HepG2 (cell line): Measurements from ENCODE around the gene FNDC3A. TPM values are rescaled to one million over a fixed set of nuclear protein-coding genes. Genes with fewer than 3 reads are reported as not detected.
"Not testable (repeated sequence)": the region's sequence is repeated elsewhere in the genome, so short reads cannot be mapped to it uniquely, and the experiment has no call there.

Experiments
- ATAC-seq: fragments of 200-7000 bp; cut with Tn5 transposase; 3 replicates; pipeline ENCODE4 v1.9.1; 2020; ENCODE audit warnings: mild to moderate bottlenecking, moderate library complexity
- BruUV-seq: library from RNA; stranded (reverse); fragments of 400-500 nt; replicated peaks from 2 replicates; lab custom pipeline; 2021; lab: Mats Ljungman, UMichigan
- CTCF ChIA-PET: fragments of 300-600 bp; formaldehyde crosslinking; extraction: SDS; loops from one replicate; lab custom pipeline; 2021; ENCODE audit warnings: low total read pairs, inconsistent platforms, low intra/inter-chr PET ratio; lab: Yijun Ruan, JAX
- POLR2A ChIA-PET: fragments of 350-600 bp; sonication (Branson Sonifier 250); formaldehyde crosslinking; loops from one replicate; lab custom pipeline; 2020; ENCODE audit warnings: antibody characterized with exemption, inconsistent platforms; lab: Yijun Ruan, JAX
- DNase-seq: peaks from one replicate; pipeline ENCODE4 v3.0.0-alpha.2; 2015; ENCODE audit warnings: low spot score
- FAIRE-seq: peaks from 3 replicates; lab custom pipeline; 2011; peaks lifted over from hg19 to GRCh38; lab: Jason Lieb, UNC
- H2AFZ ChIP-seq: one replicate; pipeline ENCODE4 v1.6.1; 2011; ENCODE audit warnings: low read length, inconsistent platforms
- H3K27ac ChIP-seq: fragments of 300-600 bp; 3 replicates; pipeline ENCODE4 v1.8.0; 2011; ENCODE audit warnings: mixed run types, mild to moderate bottlenecking, mixed read lengths, low read length, inconsistent platforms; ENCODE audit not compliant: insufficient read depth; ENCODE audit errors: extremely low read length
- H3K27me3 ChIP-seq, 2 experiments: fragments of 200-600 bp in 1 of 2; 2 replicates in 1 of 2; 3 replicates in 1 of 2; pipeline versions ENCODE4 v1.6.0 to v1.8.0; 2011; ENCODE audit warnings: low read length in 2 of 2, mild to moderate bottlenecking in 2 of 2, moderate library complexity in 2 of 2, inconsistent platforms in 1 of 2; ENCODE audit not compliant: insufficient read depth in 2 of 2, control insufficient read depth in 1 of 2
- H3K36me3 ChIP-seq, 2 experiments: fragments of 200-600 bp in 1 of 2; replicated peaks in 1 of 2; 2 replicates in 1 of 2; 3 replicates in 1 of 2; pipeline versions ENCODE4 v1.5.1 to v1.8.0; 2011; ENCODE audit warnings: low read length in 2 of 2, inconsistent platforms in 1 of 2; ENCODE audit not compliant: insufficient read depth in 2 of 2, control insufficient read depth in 1 of 2
- H3K4me1 ChIP-seq: 2 replicates; pipeline ENCODE4 v1.5.1; 2012; ENCODE audit warnings: low read length, inconsistent platforms; ENCODE audit not compliant: insufficient read depth
- H3K4me2 ChIP-seq: 2 replicates; pipeline ENCODE4 v1.6.0; 2011; ENCODE audit warnings: low read depth, low read length, inconsistent platforms
- H3K4me3 ChIP-seq, 3 experiments: fragments of 200-600 bp in 1 of 3; sonication (generic), shearing (Covaris generic) in 1 of 3; replicated peaks in 1 of 3; 2 replicates each; pipeline ENCODE4 v1.5.1; 2011 to 2016; ENCODE audit warnings: low read length in 3 of 3, inconsistent platforms in 2 of 3, low read depth in 2 of 3, mild to moderate bottlenecking in 2 of 3, control low read depth in 1 of 3, mixed read lengths in 1 of 3; ENCODE audit not compliant: insufficient read depth in 1 of 3
- H3K79me2 ChIP-seq: one replicate; pipeline ENCODE4 v1.6.1; 2011; ENCODE audit warnings: low read length, inconsistent platforms; ENCODE audit not compliant: insufficient read depth
- H3K9ac ChIP-seq: 2 replicates; pipeline ENCODE4 v1.6.0; 2011; ENCODE audit warnings: mild to moderate bottlenecking, low read depth, low read length, inconsistent platforms; ENCODE audit not compliant: insufficient read depth
- H3K9me3 ChIP-seq: 2 replicates; pipeline ENCODE4 v1.5.1; 2012; ENCODE audit warnings: mild to moderate bottlenecking, low read length
- H4K20me1 ChIP-seq: 2 replicates; pipeline ENCODE4 v1.6.0; 2011; ENCODE audit warnings: inconsistent platforms, mild to moderate bottlenecking, low read length, moderate library complexity; ENCODE audit not compliant: insufficient read depth
- ATF1 ChIP-seq: IDR thresholded peaks from 2 replicates; pipeline ENCODE4 v1.6.1; 2016; ENCODE audit warnings: mild to moderate bottlenecking, control low read depth
- CREB1 ChIP-seq, 2 experiments: fragments of 450-650 bp in 1 of 2; IDR thresholded peaks; 2 replicates each; pipeline ENCODE4 v1.6.1; 2016 to 2017; ENCODE audit warnings: control low read depth in 1 of 2, mild to moderate bottlenecking in 1 of 2, missing compliant biosample characterization in 1 of 2, missing genetic modification characterization in 1 of 2
- HMG20A ChIP-seq: IDR thresholded peaks from 2 replicates; pipeline ENCODE4 v1.6.1; 2016; ENCODE audit warnings: borderline replicate concordance
- MEIS1 ChIP-seq: sonication (generic); formaldehyde crosslinking; IDR thresholded peaks from 2 replicates; pipeline ENCODE4 v1.9.0; 2021; ENCODE audit warnings: mild to moderate bottlenecking, missing genetic modification reagents, moderate library complexity, borderline replicate concordance
- MYNN ChIP-seq: sonication (generic); formaldehyde crosslinking; IDR thresholded peaks from 2 replicates; pipeline ENCODE4 v1.4.0; 2020; ENCODE audit warnings: mild to moderate bottlenecking, low read depth, missing genetic modification reagents
- RARA ChIP-seq: IDR thresholded peaks from 2 replicates; pipeline ENCODE4 v1.6.1; 2016; ENCODE audit warnings: missing genetic modification reagents, missing compliant biosample characterization
- RBAK ChIP-seq: sonication (generic); formaldehyde crosslinking; IDR thresholded peaks from 2 replicates; pipeline ENCODE4 v1.5.1; 2020; ENCODE audit warnings: mild to moderate bottlenecking, missing genetic modification reagents
- SP1 ChIP-seq, 2 experiments: fragments of 450-650 bp in 1 of 2; sonication (generic) in 1 of 2; formaldehyde crosslinking in 1 of 2; IDR thresholded peaks; 2 replicates each; pipeline versions ENCODE4 v1.4.0 to v1.6.1; 2016 to 2020; ENCODE audit warnings: missing genetic modification reagents in 1 of 2
- TBX3 ChIP-seq: fragments of 450-650 bp; IDR thresholded peaks from 2 replicates; pipeline ENCODE4 v1.6.1; 2017; ENCODE audit warnings: antibody characterized with exemption, mild to moderate bottlenecking, inconsistent platforms, borderline replicate concordance
- ZFYVE20 ChIP-seq: sonication (generic); formaldehyde crosslinking; IDR thresholded peaks from 2 replicates; pipeline ENCODE4 v1.8.0; 2023; ENCODE audit warnings: low read depth, mild to moderate bottlenecking, moderate library complexity, missing genetic modification reagents, borderline replicate concordance
- ZNF280B ChIP-seq: sonication (generic); formaldehyde crosslinking; IDR thresholded peaks from 2 replicates; pipeline ENCODE4 v1.5.0; 2020; ENCODE audit warnings: missing genetic modification reagents, mild to moderate bottlenecking, borderline replicate concordance
- ZNF333 ChIP-seq: sonication (generic); formaldehyde crosslinking; IDR thresholded peaks from 2 replicates; pipeline ENCODE4 v1.4.0; 2020; ENCODE audit warnings: mild to moderate bottlenecking, missing genetic modification reagents, borderline replicate concordance
- ZNF879 ChIP-seq: sonication (generic); formaldehyde crosslinking; IDR thresholded peaks from 2 replicates; pipeline ENCODE4 v1.8.1; 2023; ENCODE audit warnings: missing genetic modification reagents
- WGBS: methylation state at CpG from one replicate; pipeline ENCODE4 v1.1.6; 2017; ENCODE audit warnings: low lambda C conversion rate; 5-methylcytosine and 5-hydroxymethylcytosine counted together
- in situ Hi-C: cut with HindIII; loops from 2 replicates; pipeline ENCODE4 v1.10.0; 2017; ENCODE audit warnings: low pct_unique_long_range_greater_than_20kb; ENCODE audit not compliant: extremely low pct_ligation_motif_present
- intact Hi-C: fragments of 100-400 bp; cut with micrococcal nuclease; formaldehyde crosslinking; loops from one replicate; pipeline ENCODE4 v1.10.0; 2022; ENCODE audit not compliant: unreplicated experiment
- polyA plus RNA-seq, 8 experiments: library from polyadenylated mRNA; depleted of rRNA in 3 of 8; stranded (reverse) in 7 of 8; unstranded in 1 of 8; fragments of >200 nt; fragmentation: Illumina TruSeq in 4 of 8; extraction: Trizol in 4 of 8; gene quantifications; 2 replicates each; pipeline versions ENCODE4 v1.2.1 to v1.2.3, GENCODE V29; 2011 to 2016; ENCODE audit warnings: low read depth in 4 of 8, missing spikeins in 1 of 8, mixed read lengths in 1 of 8; ENCODE audit not compliant: insufficient read depth in 1 of 8
- total RNA-seq, 5 experiments: library from RNA; depleted of rRNA; stranded (reverse); fragments of >200 nt; fragmentation: Illumina TruSeq; extraction: Trizol; gene quantifications; 2 replicates each; pipeline ENCODE4 v1.2.3, GENCODE V29; 2016; ENCODE audit warnings: low read depth in 1 of 5
- TF ChIP-seq, protein P1 (sequence below): sonication (generic); formaldehyde crosslinking; IDR thresholded peaks from 2 replicates; pipeline ENCODE4 v1.8.0; 2022; ENCODE audit warnings: mild to moderate bottlenecking, missing genetic modification reagents; ENCODE audit not compliant: insufficient replicate concordance
- TF ChIP-seq, protein P2 (sequence below): sonication (generic); formaldehyde crosslinking; IDR thresholded peaks from 2 replicates; pipeline ENCODE4 v1.5.0; 2020; ENCODE audit warnings: mild to moderate bottlenecking, missing genetic modification reagents, borderline replicate concordance

FNDC3A gene
- total and polyA plus RNA-seq, 2 of the 13 experiments (the other 11 are each of a cell fraction or from before 2014, with no cell fraction given) = 36.7 to 39.3 TPM

DNA sequence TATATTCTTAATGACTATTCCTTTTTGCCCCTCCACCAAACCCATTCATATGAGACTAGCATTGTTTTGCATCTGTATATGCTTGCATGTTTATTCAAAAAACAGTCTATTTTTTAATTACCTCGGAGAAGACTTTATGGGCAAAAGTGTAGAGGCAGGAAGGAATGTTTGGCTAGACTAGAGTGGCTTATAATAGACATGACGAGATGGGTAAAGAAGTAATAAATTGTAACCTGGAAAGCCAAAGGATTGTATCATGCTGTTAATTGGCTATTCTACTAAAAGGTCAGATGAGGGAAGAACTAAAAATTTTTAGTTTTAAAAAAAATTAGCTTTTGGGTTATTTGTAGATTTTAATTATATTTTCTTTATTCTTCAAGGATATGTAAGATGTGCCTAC is 91.1 kb downstream of the FNDC3A start:
- intact Hi-C loops (no loop called here), in situ Hi-C loops (no loop called here)
- no TSS peak for BruUV-seq
- no peak overlapping the region for H3K4me3 ChIP-seq
- no peak overlapping the region for H3K4me2 ChIP-seq
- no peak for DNase-seq
- no peaks in the 10 kb centered on the region for H3K36me3 ChIP-seq
- H3K27ac ChIP-seq = no peak overlapping the region
- ATAC-seq = no peak
- H3K9me3 ChIP-seq = no peaks in the 10 kb centered on the region
- no peaks in the 10 kb centered on the region for H3K79me2 ChIP-seq
- no peak overlapping the region for H2AFZ ChIP-seq
- FAIRE-seq = no peak
- no peak overlapping the region for H3K9ac ChIP-seq
- no peaks in the 10 kb centered on the region for H3K27me3 ChIP-seq
- H3K4me1 ChIP-seq = no peaks in the 10 kb centered on the region
- ChIA-PET POLR2A (no interaction called here), CTCF (no interaction called here)
- TF ChIP-seq HMG20A (no peak), TBX3 (no peak), ZNF280B (CRISPR knock-in tag) (no peak), MYNN (no peak), MEIS1 (no peak), SP1 (IDR thresholded peaks at IDR 0.05) (no peak), SP1 (CRISPR knock-in tag; IDR thresholded peaks at IDR 0.05) (no peak), RARA (CRISPR knock-in tag) (no peak), CREB1 (IDR thresholded peaks at IDR 0.05) (no peak), CREB1 (CRISPR knock-in tag; IDR thresholded peaks at IDR 0.05) (no peak), ATF1 (CRISPR knock-in tag) (no peak), ZNF879 (CRISPR knock-in tag) (no peak), ZFYVE20 (no peak), RBAK (CRISPR knock-in tag) (no peak), ZNF333 (CRISPR knock-in tag) (no peak)
- TF ChIP-seq, protein P1, sequence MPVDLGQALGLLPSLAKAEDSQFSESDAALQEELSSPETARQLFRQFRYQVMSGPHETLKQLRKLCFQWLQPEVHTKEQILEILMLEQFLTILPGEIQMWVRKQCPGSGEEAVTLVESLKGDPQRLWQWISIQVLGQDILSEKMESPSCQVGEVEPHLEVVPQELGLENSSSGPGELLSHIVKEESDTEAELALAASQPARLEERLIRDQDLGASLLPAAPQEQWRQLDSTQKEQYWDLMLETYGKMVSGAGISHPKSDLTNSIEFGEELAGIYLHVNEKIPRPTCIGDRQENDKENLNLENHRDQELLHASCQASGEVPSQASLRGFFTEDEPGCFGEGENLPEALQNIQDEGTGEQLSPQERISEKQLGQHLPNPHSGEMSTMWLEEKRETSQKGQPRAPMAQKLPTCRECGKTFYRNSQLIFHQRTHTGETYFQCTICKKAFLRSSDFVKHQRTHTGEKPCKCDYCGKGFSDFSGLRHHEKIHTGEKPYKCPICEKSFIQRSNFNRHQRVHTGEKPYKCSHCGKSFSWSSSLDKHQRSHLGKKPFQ = no peak
- TF ChIP-seq, protein P2, sequence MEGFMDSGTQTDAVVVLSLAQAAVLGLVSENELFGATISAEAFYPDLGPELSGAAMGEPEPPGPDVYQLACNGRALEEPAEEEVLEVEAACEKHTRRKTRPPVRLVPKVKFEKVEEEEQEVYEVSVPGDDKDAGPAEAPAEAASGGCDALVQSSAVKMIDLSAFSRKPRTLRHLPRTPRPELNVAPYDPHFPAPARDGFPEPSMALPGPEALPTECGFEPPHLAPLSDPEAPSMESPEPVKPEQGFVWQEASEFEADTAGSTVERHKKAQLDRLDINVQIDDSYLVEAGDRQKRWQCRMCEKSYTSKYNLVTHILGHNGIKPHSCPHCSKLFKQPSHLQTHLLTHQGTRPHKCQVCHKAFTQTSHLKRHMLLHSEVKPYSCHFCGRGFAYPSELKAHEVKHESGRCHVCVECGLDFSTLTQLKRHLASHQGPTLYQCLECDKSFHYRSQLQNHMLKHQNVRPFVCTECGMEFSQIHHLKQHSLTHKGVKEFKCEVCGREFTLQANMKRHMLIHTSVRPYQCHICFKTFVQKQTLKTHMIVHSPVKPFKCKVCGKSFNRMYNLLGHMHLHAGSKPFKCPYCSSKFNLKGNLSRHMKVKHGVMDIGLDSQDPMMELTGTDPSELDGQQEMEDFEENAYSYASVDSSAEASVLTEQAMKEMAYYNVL (CRISPR knock-in tag) = no peak
- no peaks in the 10 kb centered on the region for H4K20me1 ChIP-seq
- 98% methylated on average over 2 of the region's 2 CpGs for WGBS

- H3K27ac ChIP-seq, FAIRE-seq, H3K79me2 ChIP-seq, H3K4me3 ChIP-seq, CTCF ChIA-PET, POLR2A ChIA-PET, H3K4me1 ChIP-seq, H3K27me3 ChIP-seq, in situ Hi-C loops, ATAC-seq, H3K9ac ChIP-seq, H2AFZ ChIP-seq, H3K4me2 ChIP-seq, H4K20me1 ChIP-seq, BruUV-seq, intact Hi-C loops, H3K9me3 ChIP-seq, H3K36me3 ChIP-seq, DNase-seq: not testable (repeated sequence)
- WGBS = 96% methylated on average over 1 of the region's 1 CpG
These were observed 92.8 kb downstream of the FNDC3A start for GRCh38 chr13:49068498-49068897.
